ENCODE measurements around the gene VCAN. TPM values are rescaled to one million over a fixed set of nuclear protein-coding genes. Genes with fewer than 3 reads are reported as not detected.
A peak's percentile ranks its signal among the peaks of the same experiment; 100 is the strongest.

Gene VCAN
- total and polyA plus RNA-seq, 3 experiments from 2014 or later = 0.24 to 0.33 TPM; not detected in 1

DNA sequence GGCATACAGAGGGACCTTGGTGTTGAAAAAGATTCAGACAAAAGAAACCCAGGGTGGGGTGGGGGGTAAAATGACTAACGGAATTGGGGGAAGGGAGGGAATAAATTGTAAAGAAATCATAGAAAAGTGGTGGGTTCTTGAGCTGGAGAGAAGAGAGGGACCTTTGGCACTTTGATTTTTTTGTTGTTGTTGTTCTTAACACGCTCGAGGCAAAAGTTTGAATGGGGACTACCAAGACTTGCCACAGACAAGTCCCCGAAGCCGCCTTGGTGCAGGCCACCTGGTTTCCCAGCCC is 616 bp downstream of the VCAN start:
- Mint-ChIP-seq H3K4me3 (peak overlapping the region in 6 of 7 donors; percentile 3 to 83 (median 50)), H3K9me3 (peaks cover 0 to 5% (median 0%) of the 10 kb centered on the region in 5 donors), H3K4me1 (peaks cover 25 to 41% (median 33%) of the 10 kb centered on the region in 3 donors), H3K27me3 (peaks cover 60 to 88% of the 10 kb centered on the region in 2 donors), H3K27ac (no peak overlapping the region), H3K36me3 (no peaks in the 10 kb centered on the region)
- no peaks in the 10 kb centered on the region for H3K36me3 ChIP-seq (ENCODE audit: insufficient read depth, low read length)
- H3K4me1 ChIP-seq (ENCODE audit: insufficient read depth, low read length) = peaks cover 11% of the 10 kb centered on the region
- peaks cover 47% of the 10 kb centered on the region for H3K27me3 ChIP-seq (ENCODE audit: insufficient read depth, low read length, poor library complexity, severe bottlenecking)
- H3K27ac ChIP-seq (ENCODE audit: low read depth, low read length) = no peak overlapping the region
- H3K4me3 ChIP-seq (ENCODE audit: low read length) = no peak overlapping the region
- CTCF ChIA-PET = no interaction called here
- no peak for DNase-seq
- POLR2A ChIA-PET = no interaction called here
- no peaks in the 10 kb centered on the region for H3K9me3 ChIP-seq (ENCODE audit: low read length)

DNA sequence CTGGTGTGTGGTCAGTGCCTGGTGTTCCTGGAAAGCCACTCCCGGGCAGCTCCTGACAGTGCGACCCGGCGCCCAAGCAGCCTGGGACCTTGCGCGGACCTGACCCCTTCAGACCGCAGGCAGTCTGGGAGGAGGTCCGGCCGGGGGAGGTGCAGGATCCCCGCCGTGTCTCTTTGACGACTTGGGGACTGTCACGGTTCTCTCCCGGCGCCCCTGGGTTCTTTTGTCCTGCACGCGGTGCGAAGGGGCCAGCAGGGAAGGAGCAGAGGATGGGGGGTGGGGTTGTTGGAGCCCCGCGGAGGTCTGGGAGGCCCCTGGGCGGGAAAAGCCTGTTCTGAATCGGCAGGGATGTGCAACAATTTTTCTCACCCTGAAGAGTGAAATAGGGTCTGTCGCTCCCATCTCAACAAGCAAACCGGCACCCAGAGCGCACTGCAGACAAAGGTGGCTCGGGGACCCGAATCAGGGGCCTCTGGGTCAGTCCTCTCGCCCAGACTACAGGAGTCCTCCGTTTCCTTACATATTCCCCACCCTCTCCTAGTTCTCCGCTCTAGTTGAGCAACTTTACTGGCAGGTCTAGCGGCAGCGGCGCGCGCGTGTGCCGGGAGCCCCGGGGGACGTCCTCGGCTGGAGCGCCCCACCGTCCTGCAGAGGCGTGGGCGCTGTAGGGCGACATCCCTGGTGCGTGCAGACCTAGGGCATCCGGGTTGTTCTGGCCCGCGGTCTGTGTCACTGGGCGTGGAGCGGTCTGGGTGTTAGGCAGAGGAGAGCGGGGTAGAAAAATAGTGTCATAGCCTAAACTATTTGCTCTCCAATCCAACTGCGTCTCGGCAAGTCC is 1.2 kb downstream of the VCAN start:
- Histone ChIP-seq H3K9me3 (ENCODE audit: low read length) (no peaks in the 10 kb centered on the region), H3K27me3 (ENCODE audit: insufficient read depth, low read length, poor library complexity, severe bottlenecking) (peaks cover 47% of the 10 kb centered on the region), H3K27ac (ENCODE audit: low read depth, low read length) (no peak overlapping the region), H3K36me3 (ENCODE audit: insufficient read depth, low read length) (no peaks in the 10 kb centered on the region), H3K4me1 (ENCODE audit: insufficient read depth, low read length) (peaks cover 11% of the 10 kb centered on the region), H3K4me3 (ENCODE audit: low read length) (no peak overlapping the region)
- DNase-seq = no peak
- peaks cover 62 to 87% of the 10 kb centered on the region in 2 donors for H3K27me3 Mint-ChIP-seq
- peaks cover 25 to 41% (median 33%) of the 10 kb centered on the region in 3 donors for H3K4me1 Mint-ChIP-seq
- no peaks in the 10 kb centered on the region for H3K36me3 Mint-ChIP-seq
- POLR2A ChIA-PET = no interaction called here
- no peak overlapping the region for H3K27ac Mint-ChIP-seq
- H3K4me3 Mint-ChIP-seq = peak overlapping the region in 5 of 7 donors; percentile 69 to 84 (median 78)
- CTCF ChIA-PET = no interaction called here
- peaks cover 0 to 5% (median 0%) of the 10 kb centered on the region in 5 donors for H3K9me3 Mint-ChIP-seq

DNA sequence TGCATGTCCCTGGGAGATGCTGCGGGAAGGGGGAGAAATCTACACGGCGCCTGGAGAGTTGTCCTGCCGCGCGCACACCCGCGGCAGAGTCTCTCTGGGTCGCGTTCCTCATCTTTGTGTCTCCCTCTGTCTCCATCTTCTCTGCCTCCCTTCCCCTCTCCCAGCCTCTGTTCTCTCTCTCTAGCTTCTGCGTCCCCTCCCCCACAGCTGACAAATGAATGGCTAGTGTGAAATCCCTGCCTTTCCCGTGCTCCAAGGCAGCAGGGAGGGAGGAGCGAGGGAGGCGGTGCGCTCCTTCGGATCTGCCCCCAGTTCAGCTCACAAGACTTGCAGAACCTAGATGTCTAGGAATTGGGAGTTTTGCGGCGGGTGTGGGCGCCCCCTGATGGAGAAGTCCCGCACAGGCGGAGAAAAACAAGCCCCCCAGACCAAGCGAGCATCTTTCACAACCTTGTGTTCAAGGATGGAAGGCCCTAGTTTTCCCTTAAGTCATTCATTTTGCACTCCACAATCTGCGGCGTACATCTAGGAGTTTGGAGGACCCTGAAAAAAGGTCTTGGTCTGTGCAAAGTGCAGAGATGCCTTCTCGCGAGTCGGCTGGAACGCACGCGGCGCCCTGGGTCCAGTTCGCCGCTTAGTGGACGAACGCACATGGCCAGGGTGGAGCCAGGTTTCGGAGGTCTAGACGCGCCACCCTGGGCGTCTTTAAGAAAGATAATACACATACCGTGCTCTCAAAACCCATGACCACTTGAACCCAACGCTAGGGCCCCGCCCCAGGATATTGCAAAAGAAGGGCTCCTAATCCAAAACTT is 2.0 kb downstream of the VCAN start:
- ChIA-PET CTCF (no interaction called here), POLR2A (no interaction called here)
- Mint-ChIP-seq H3K4me3 (peak overlapping the region; percentile 25 to 91 (median 78)), H3K4me1 (peaks cover 25 to 41% (median 33%) of the 10 kb centered on the region in 3 donors), H3K27ac (peak overlapping the region in 1 of 8 donors; percentile 11), H3K27me3 (peaks cover 62 to 85% of the 10 kb centered on the region in 2 donors), H3K9me3 (peaks cover 0 to 5% (median 0%) of the 10 kb centered on the region in 5 donors), H3K36me3 (no peaks in the 10 kb centered on the region)
- Histone ChIP-seq H3K27ac (ENCODE audit: low read depth, low read length) (no peak overlapping the region), H3K4me1 (ENCODE audit: insufficient read depth, low read length) (peaks cover 11% of the 10 kb centered on the region), H3K9me3 (ENCODE audit: low read length) (no peaks in the 10 kb centered on the region), H3K27me3 (ENCODE audit: insufficient read depth, low read length, poor library complexity, severe bottlenecking) (peaks cover 47% of the 10 kb centered on the region), H3K4me3 (ENCODE audit: low read length) (peak overlapping the region; percentile 4), H3K36me3 (ENCODE audit: insufficient read depth, low read length) (no peaks in the 10 kb centered on the region)
- DNase-seq = peak in 2 of 5 donors; percentile 7 to 26

DNA sequence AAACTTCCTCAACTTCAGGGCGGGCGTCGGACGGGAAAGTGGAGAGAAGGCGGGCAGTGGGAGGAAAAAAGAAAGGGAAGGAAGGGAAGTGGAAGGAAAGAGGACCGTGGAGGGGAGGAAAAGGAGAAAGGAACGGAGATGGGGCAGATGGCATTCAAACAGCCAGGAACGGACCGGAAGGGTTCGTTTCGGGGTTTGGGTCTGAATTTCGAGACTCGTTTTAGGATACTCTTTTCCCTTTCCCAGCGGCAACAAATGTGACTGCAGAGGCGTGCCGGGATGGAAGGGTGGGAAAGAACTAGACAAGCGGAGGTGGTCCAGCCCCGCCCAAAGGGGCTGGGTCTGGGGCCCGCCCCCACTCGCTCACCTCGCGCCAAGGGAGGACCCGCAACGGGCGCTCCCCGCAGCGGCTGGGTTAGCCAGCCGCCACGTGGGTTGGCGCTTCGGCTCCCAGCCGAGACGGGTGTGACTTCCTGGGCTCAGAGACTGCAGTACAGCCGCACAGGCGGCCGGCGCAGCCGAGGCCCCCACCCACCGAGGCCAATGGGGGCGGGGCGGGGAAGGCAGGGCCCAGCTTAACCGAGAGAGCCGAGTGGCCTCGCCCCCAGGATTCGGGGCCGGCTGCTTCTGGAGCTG is 2.7 kb downstream of the VCAN start:
- H3K4me3 Mint-ChIP-seq = peak overlapping the region in 6 of 7 donors; percentile 69 to 91 (median 79)
- POLR2A ChIA-PET = no interaction called here
- DNase-seq = peak in 1 of 5 donors; percentile 5
- H3K36me3 ChIP-seq (ENCODE audit: insufficient read depth, low read length) = no peaks in the 10 kb centered on the region
- H3K4me1 ChIP-seq (ENCODE audit: insufficient read depth, low read length) = peaks cover 11% of the 10 kb centered on the region
- H3K27ac ChIP-seq (ENCODE audit: low read depth, low read length) = no peak overlapping the region
- H3K9me3 ChIP-seq (ENCODE audit: low read length) = no peaks in the 10 kb centered on the region
- CTCF ChIA-PET = no interaction called here
- no peaks in the 10 kb centered on the region for H3K36me3 Mint-ChIP-seq
- peaks cover 25 to 41% (median 33%) of the 10 kb centered on the region in 3 donors for H3K4me1 Mint-ChIP-seq
- peak overlapping the region; percentile 4 for H3K4me3 ChIP-seq (ENCODE audit: low read length)
- H3K27me3 ChIP-seq (ENCODE audit: insufficient read depth, low read length, poor library complexity, severe bottlenecking) = peaks cover 47% of the 10 kb centered on the region
- H3K27me3 Mint-ChIP-seq = peaks cover 57 to 83% of the 10 kb centered on the region in 2 donors
- peaks cover 0 to 5% (median 0%) of the 10 kb centered on the region in 5 donors for H3K9me3 Mint-ChIP-seq
- H3K27ac Mint-ChIP-seq = peak overlapping the region in 1 of 8 donors; percentile 11

DNA sequence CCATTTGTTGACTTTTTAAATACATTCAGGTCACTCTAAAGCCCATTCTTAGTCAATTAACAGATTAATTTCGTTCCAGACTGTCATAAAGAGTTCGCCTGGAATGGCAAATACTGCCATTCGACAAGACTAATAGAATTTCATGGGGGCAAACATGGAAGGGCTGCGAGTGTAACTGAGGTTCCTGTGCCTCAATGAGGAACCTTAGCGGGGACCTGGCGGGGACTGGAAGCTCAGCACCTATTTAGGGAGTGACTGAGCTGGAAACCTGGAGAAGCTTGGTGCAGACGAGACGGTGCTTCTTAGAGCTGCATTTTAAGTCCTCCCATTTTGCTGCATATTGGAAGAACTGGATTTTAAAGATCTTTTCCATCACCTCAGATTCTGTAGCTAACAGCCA is 3.4 kb downstream of the VCAN start:
- POLR2A ChIA-PET = no interaction called here
- peaks cover 11% of the 10 kb centered on the region for H3K4me1 ChIP-seq (ENCODE audit: insufficient read depth, low read length)
- H3K9me3 Mint-ChIP-seq = peaks cover 0 to 5% (median 0%) of the 10 kb centered on the region in 5 donors
- no peak overlapping the region for H3K27ac ChIP-seq (ENCODE audit: low read depth, low read length)
- H3K9me3 ChIP-seq (ENCODE audit: low read length) = no peaks in the 10 kb centered on the region
- no peaks in the 10 kb centered on the region for H3K36me3 ChIP-seq (ENCODE audit: insufficient read depth, low read length)
- DNase-seq = no peak
- no peaks in the 10 kb centered on the region for H3K36me3 Mint-ChIP-seq
- no peak overlapping the region for H3K27ac Mint-ChIP-seq
- no peak overlapping the region for H3K4me3 ChIP-seq (ENCODE audit: low read length)
- CTCF ChIA-PET = no interaction called here
- peaks cover 56 to 83% of the 10 kb centered on the region in 2 donors for H3K27me3 Mint-ChIP-seq
- H3K4me1 Mint-ChIP-seq = peaks cover 25 to 41% (median 33%) of the 10 kb centered on the region in 3 donors
- H3K27me3 ChIP-seq (ENCODE audit: insufficient read depth, low read length, poor library complexity, severe bottlenecking) = peaks cover 47% of the 10 kb centered on the region
- H3K4me3 Mint-ChIP-seq = peak overlapping the region in 5 of 7 donors; percentile 34 to 55 (median 47)

DNA sequence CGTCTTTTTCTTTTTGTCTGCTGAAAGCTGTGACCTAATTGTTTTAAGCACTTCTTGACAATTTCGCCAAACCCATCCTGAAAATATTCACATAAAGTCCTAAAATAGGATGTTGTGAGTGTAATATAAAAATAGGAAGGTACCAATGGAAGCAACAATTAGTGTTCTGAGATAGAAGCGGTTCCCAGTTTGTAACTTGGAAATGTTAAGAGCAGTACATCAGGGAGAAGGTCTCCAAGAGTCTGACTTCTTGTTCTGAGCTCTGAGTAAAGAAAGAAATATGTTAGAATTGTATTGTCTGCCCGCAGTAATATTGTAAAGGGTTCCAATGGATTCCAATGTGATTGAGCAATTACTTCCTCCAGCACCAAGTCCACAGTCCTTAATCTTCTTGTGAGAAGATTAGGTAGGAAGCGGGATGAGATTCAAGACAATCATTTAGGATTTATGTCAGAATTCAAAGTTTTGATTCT is 3.9 kb downstream of the VCAN start:
- Histone ChIP-seq H3K27ac (ENCODE audit: low read depth, low read length) (no peak overlapping the region), H3K4me3 (ENCODE audit: low read length) (no peak overlapping the region), H3K36me3 (ENCODE audit: insufficient read depth, low read length) (no peaks in the 10 kb centered on the region), H3K27me3 (ENCODE audit: insufficient read depth, low read length, poor library complexity, severe bottlenecking) (peaks cover 47% of the 10 kb centered on the region), H3K9me3 (ENCODE audit: low read length) (no peaks in the 10 kb centered on the region), H3K4me1 (ENCODE audit: insufficient read depth, low read length) (peaks cover 11% of the 10 kb centered on the region)
- peak overlapping the region in 3 of 7 donors; percentile 47 to 55 (median 55) for H3K4me3 Mint-ChIP-seq
- CTCF ChIA-PET = no interaction called here
- peaks cover 52 to 83% of the 10 kb centered on the region in 2 donors for H3K27me3 Mint-ChIP-seq
- peaks cover 25 to 41% (median 33%) of the 10 kb centered on the region in 3 donors for H3K4me1 Mint-ChIP-seq
- no peak for DNase-seq
- H3K36me3 Mint-ChIP-seq = no peaks in the 10 kb centered on the region
- POLR2A ChIA-PET = no interaction called here
- H3K27ac Mint-ChIP-seq = no peak overlapping the region
- peaks cover 0 to 5% (median 0%) of the 10 kb centered on the region in 5 donors for H3K9me3 Mint-ChIP-seq

DNA sequence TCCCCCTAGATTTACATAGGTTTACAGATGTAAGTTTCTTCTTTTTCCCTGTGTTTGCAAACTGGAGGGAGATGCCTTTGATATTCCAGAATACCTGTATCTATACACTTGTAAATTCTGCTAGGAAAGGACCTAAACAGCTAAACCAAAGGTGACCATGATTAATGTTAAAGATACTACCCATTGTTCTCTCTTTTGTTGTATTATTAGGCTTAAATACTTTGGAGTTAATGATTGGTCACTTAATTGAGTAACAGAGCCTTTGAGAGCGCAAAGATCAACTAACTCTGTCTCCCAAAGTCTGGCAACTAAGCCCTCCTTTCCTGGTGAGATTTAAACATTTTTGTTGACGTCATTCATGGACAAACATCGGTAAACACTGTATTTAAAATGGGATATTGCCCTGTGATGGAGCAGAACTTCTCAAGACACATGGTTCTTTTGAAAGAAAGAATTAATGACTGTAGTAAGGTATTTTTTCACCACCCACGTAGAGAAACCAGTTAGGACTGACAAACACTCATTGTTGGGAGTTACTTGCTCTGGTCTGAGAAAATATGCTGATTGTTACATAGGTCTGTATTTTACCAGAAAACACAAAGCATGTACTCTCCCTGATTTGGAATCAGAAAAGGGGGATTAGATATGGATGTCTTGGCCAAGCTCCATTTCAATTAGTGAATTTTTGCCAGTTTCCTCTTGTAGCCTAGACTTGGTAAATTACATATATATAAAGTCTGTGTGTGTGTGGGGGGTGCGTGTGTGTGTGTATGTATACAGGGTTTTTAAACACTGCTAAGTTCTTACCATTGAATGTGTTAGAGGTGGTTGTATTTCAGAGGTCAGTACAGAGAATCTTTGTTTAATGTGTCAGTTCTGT is 4.6 kb downstream of the VCAN start:
- ChIA-PET CTCF (no interaction called here), POLR2A (no interaction called here)
- Mint-ChIP-seq H3K4me1 (peaks cover 25 to 34% (median 33%) of the 10 kb centered on the region in 3 donors), H3K4me3 (no peak overlapping the region), H3K27ac (no peak overlapping the region), H3K9me3 (peaks cover 0 to 5% (median 0%) of the 10 kb centered on the region in 5 donors), H3K36me3 (no peaks in the 10 kb centered on the region), H3K27me3 (peaks cover 45 to 78% of the 10 kb centered on the region in 2 donors)
- Histone ChIP-seq H3K27me3 (ENCODE audit: insufficient read depth, low read length, poor library complexity, severe bottlenecking) (peaks cover 47% of the 10 kb centered on the region), H3K9me3 (ENCODE audit: low read length) (no peaks in the 10 kb centered on the region), H3K4me3 (ENCODE audit: low read length) (no peak overlapping the region), H3K27ac (ENCODE audit: low read depth, low read length) (no peak overlapping the region), H3K36me3 (ENCODE audit: insufficient read depth, low read length) (no peaks in the 10 kb centered on the region), H3K4me1 (ENCODE audit: insufficient read depth, low read length) (peaks cover 11% of the 10 kb centered on the region)
- no peak for DNase-seq

All from CD8-positive, alpha-beta memory T cell (primary cell).